CD14-positive monocyte (primary cell): Measurements from ENCODE around the gene SCAMP5. TPM values are rescaled to one million over a fixed set of nuclear protein-coding genes. Genes with fewer than 3 reads are reported as not detected.

Source experiments
- DNase-seq, 3 donors: peaks; one replicate each; pipeline ENCODE4 v3.0.0-alpha.2; 2011 to 2022
- H2AFZ ChIP-seq: 2 replicates; pipeline ENCODE4 v1.6.0; 2012; ENCODE audit warnings: mild to moderate bottlenecking, low read depth, low read length, inconsistent platforms; ENCODE audit not compliant: insufficient read depth, poor library complexity, severe bottlenecking
- H3K27ac ChIP-seq, 2 donors: 1 replicate in 1 of 2; 2 replicates in 1 of 2; pipeline ENCODE4 v1.5.1; 2012 to 2013; ENCODE audit warnings: low read length in 2 of 2, control low read depth in 1 of 2, inconsistent platforms in 1 of 2, low read depth in 1 of 2, mild to moderate bottlenecking in 1 of 2
- H3K27me3 ChIP-seq, 2 donors: one replicate each; pipeline versions ENCODE4 v1.6.0 to v1.6.1; 2011 to 2013; ENCODE audit warnings: low read length in 2 of 2; ENCODE audit not compliant: control insufficient read depth in 2 of 2, insufficient read depth in 2 of 2
- H3K36me3 ChIP-seq, 2 donors: replicated peaks in 1 of 2; 1 replicate in 1 of 2; 2 replicates in 1 of 2; pipeline versions ENCODE4 v1.5.1 to v1.6.1; 2012 to 2013; ENCODE audit warnings: low read length in 2 of 2, control low read depth in 1 of 2, inconsistent platforms in 1 of 2, mild to moderate bottlenecking in 1 of 2; ENCODE audit not compliant: insufficient read depth in 2 of 2, control insufficient read depth in 1 of 2
- H3K4me1 ChIP-seq, 2 donors: 1 replicate in 1 of 2; 2 replicates in 1 of 2; pipeline versions ENCODE4 v1.5.1 to v1.6.1; 2012 to 2013; ENCODE audit warnings: low read length in 2 of 2, control low read depth in 1 of 2, inconsistent platforms in 1 of 2, mild to moderate bottlenecking in 1 of 2, moderate library complexity in 1 of 2; ENCODE audit not compliant: insufficient read depth in 2 of 2, control insufficient read depth in 1 of 2
- H3K4me2 ChIP-seq: replicated peaks from 2 replicates; pipeline ENCODE3; 2012; ENCODE audit warnings: low read length, moderate library complexity, mild to moderate bottlenecking; ENCODE audit not compliant: poor library complexity, severe bottlenecking; ENCODE audit errors: extremely low read depth
- H3K4me3 ChIP-seq, 3 experiments: fragments of 200-600 bp in 1 of 3; sonication (generic) in 1 of 3; replicated peaks in 1 of 3; 1 replicate in 2 of 3; 2 replicates in 1 of 3; pipeline ENCODE4 v1.5.1; 2011 to 2013; ENCODE audit warnings: low read length in 3 of 3, mild to moderate bottlenecking in 3 of 3, control low read depth in 2 of 3, low read depth in 2 of 3, inconsistent platforms in 1 of 3, moderate library complexity in 1 of 3
- H3K79me2 ChIP-seq: 2 replicates; pipeline ENCODE4 v1.6.0; 2012; ENCODE audit warnings: mild to moderate bottlenecking, control low read depth, inconsistent platforms, low read length, moderate library complexity; ENCODE audit not compliant: insufficient read depth
- H3K9ac ChIP-seq: 2 replicates; pipeline ENCODE4 v1.6.0; 2017; ENCODE audit warnings: low read length, mild to moderate bottlenecking; ENCODE audit not compliant: insufficient read depth, poor library complexity, severe bottlenecking
- H3K9me3 ChIP-seq, 2 donors: replicated peaks in 1 of 2; 1 replicate in 1 of 2; 2 replicates in 1 of 2; pipeline versions ENCODE4 v1.5.1 to v1.6.1; 2012 to 2013; ENCODE audit warnings: low read length in 2 of 2, control low read depth in 1 of 2; ENCODE audit not compliant: control insufficient read depth in 1 of 2, insufficient read depth in 1 of 2
- H4K20me1 ChIP-seq: 2 replicates; pipeline ENCODE4 v1.6.0; 2012; ENCODE audit warnings: mild to moderate bottlenecking, low read length, control low read depth, moderate library complexity; ENCODE audit not compliant: insufficient read depth
- H3K27ac Mint-ChIP-seq, 7 donors: one replicate each; pipeline ENCODE4 v1.8.0; 2020; ENCODE audit warnings: mild to moderate bottlenecking in 7 of 7, mixed read lengths in 7 of 7, moderate library complexity in 6 of 7, inconsistent platforms in 2 of 7
- H3K27me3 Mint-ChIP-seq, 3 donors: one replicate each; pipeline ENCODE4 v1.8.0; 2021 to 2022; ENCODE audit warnings: low read depth in 3 of 3, mild to moderate bottlenecking in 3 of 3, mixed read lengths in 3 of 3, moderate library complexity in 3 of 3, inconsistent platforms in 1 of 3
- H3K36me3 Mint-ChIP-seq, 2 donors: one replicate each; pipeline ENCODE4 v1.8.0; 2020; ENCODE audit warnings: mixed read lengths in 2 of 2, inconsistent platforms in 1 of 2, mild to moderate bottlenecking in 1 of 2
- H3K4me1 Mint-ChIP-seq: one replicate; pipeline ENCODE4 v1.8.0; 2020; ENCODE audit warnings: mild to moderate bottlenecking, mixed read lengths
- H3K4me3 Mint-ChIP-seq, 2 donors: one replicate each; pipeline ENCODE4 v1.8.0; 2020; ENCODE audit warnings: mild to moderate bottlenecking in 2 of 2, mixed read lengths in 2 of 2, moderate library complexity in 1 of 2
- H3K9me3 Mint-ChIP-seq, 7 donors: one replicate each; pipeline ENCODE4 v1.8.0; 2020 to 2022; ENCODE audit warnings: mixed read lengths in 7 of 7, mild to moderate bottlenecking in 6 of 7, moderate library complexity in 6 of 7, inconsistent platforms in 2 of 7
- WGBS: methylation state at CpG from one replicate; pipeline ENCODE4 v1.1.5; 2013; ENCODE audit warnings: missing lambda C conversion rate; ENCODE audit not compliant: insufficient coverage; 5-methylcytosine and 5-hydroxymethylcytosine counted together
- intact Hi-C, 2 donors: fragments of 100-400 bp; cut with micrococcal nuclease; formaldehyde crosslinking; loops; one replicate each; pipeline versions ENCODE4 v1.15.0 to v1.15.1; 2023
- polyA plus RNA-seq, 3 donors: library from polyadenylated mRNA; depleted of rRNA in 1 of 3; unstranded in 2 of 3; stranded (reverse) in 1 of 3; fragments of 300-500 nt in 2 of 3; fragments of >200 nt in 1 of 3; fragmentation: Illumina TruSeq in 2 of 3; gene quantifications; 1 replicate in 2 of 3; 2 replicates in 1 of 3; pipeline ENCODE4 v1.2.3, GENCODE V29; 2012 to 2021
- TF ChIP-seq, protein P1 (sequence below): fragments of 200-600 bp; IDR thresholded peaks from one replicate; pipeline ENCODE4 v1.8.0; 2022; ENCODE audit warnings: antibody characterized with exemption, mild to moderate bottlenecking

The SCAMP5 gene
- polyA plus RNA-seq, 3 donors, result 0.08 to 0.32 TPM; not detected in 1

DNA sequence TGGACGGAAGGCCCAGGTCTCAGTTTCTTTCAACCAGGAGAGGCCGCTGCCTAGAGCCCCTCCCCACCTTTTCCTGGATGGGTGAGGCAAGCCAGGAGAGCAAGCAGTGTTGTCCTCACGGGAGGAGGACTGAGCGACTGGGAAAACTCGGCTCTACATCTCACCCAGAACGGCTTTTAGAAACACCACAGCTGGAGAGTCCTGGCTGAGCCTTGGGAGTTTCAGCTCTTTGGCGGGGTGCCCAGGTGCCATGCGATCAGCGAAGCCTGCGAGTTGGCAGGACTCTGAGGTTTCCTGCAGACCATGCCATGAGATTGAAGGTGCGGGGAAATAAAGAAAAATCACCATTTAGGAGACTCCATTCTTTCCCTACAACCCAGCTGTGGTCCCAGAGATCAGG lies 54.0 kb downstream of the SCAMP5 start:
- no peak overlapping the region for H3K4me3 ChIP-seq
- H3K27ac Mint-ChIP-seq, result peak overlapping the region in 3 of 7 donors; percentile 15 to 72 (median 48)
- intact Hi-C loops, result no loop called here
- no peaks in the 10 kb centered on the region for H3K27me3 ChIP-seq
- peaks cover 59 to 66% of the 10 kb centered on the region in 2 donors for H3K4me1 ChIP-seq
- no peak overlapping the region for H3K4me2 ChIP-seq
- H2AFZ ChIP-seq, result no peak overlapping the region
- no peaks in the 10 kb centered on the region for H3K9me3 ChIP-seq
- H3K4me1 Mint-ChIP-seq, result peaks cover 63% of the 10 kb centered on the region
- H3K27ac ChIP-seq, result no peak overlapping the region
- H4K20me1 ChIP-seq, result no peaks in the 10 kb centered on the region
- H3K4me3 Mint-ChIP-seq, result peak overlapping the region in 1 of 2 donors; percentile 12
- H3K79me2 ChIP-seq, result peaks cover 17% of the 10 kb centered on the region
- no peak overlapping the region for H3K9ac ChIP-seq
- H3K9me3 Mint-ChIP-seq, result peaks cover 0 to 2% (median 0%) of the 10 kb centered on the region in 7 donors
- 57% methylated on average over 2 of the region's 11 CpGs for WGBS
- no peak for DNase-seq
- peaks cover 44 to 46% of the 10 kb centered on the region in 2 donors for H3K36me3 Mint-ChIP-seq
- H3K27me3 Mint-ChIP-seq, result peaks cover 0 to 6% (median 0%) of the 10 kb centered on the region in 3 donors
- H3K36me3 ChIP-seq, result peaks cover 8 to 25% of the 10 kb centered on the region in 2 donors
- TF ChIP-seq, protein P1, sequence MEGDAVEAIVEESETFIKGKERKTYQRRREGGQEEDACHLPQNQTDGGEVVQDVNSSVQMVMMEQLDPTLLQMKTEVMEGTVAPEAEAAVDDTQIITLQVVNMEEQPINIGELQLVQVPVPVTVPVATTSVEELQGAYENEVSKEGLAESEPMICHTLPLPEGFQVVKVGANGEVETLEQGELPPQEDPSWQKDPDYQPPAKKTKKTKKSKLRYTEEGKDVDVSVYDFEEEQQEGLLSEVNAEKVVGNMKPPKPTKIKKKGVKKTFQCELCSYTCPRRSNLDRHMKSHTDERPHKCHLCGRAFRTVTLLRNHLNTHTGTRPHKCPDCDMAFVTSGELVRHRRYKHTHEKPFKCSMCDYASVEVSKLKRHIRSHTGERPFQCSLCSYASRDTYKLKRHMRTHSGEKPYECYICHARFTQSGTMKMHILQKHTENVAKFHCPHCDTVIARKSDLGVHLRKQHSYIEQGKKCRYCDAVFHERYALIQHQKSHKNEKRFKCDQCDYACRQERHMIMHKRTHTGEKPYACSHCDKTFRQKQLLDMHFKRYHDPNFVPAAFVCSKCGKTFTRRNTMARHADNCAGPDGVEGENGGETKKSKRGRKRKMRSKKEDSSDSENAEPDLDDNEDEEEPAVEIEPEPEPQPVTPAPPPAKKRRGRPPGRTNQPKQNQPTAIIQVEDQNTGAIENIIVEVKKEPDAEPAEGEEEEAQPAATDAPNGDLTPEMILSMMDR, result no peak

DNA sequence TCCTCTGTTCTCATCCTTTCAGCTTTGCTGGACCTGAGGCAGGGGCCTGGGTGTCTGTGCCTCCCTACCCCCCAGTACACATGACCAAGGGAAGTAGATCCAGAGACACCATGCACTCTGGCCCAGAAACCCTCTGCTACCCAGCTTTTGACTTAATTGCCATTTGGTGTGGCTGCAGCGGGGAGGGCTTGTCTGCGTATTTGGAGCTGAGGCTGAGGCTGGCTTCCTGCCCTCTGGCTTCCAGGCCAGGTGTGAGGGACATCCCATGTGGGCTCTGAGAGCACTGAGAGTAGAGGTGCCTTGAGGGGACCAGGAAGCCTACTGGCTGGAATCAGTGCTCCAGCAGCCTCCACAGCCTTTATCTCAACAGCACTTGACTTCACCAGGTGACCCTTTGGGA lies 54.9 kb downstream of the SCAMP5 start:
- peaks cover 36 to 38% of the 10 kb centered on the region in 2 donors for H3K36me3 Mint-ChIP-seq
- TF ChIP-seq, protein P1, result no peak
- Histone ChIP-seq H3K9ac (no peak overlapping the region), H3K4me2 (no peak overlapping the region), H3K27me3 (no peaks in the 10 kb centered on the region), H2AFZ (no peak overlapping the region), H3K9me3 (no peaks in the 10 kb centered on the region), H3K27ac (no peak overlapping the region), H3K4me3 (no peak overlapping the region), H3K4me1 (peaks cover 52 to 61% of the 10 kb centered on the region in 2 donors), H3K36me3 (peaks cover 8 to 21% of the 10 kb centered on the region in 2 donors), H4K20me1 (no peaks in the 10 kb centered on the region), H3K79me2 (peaks cover 8% of the 10 kb centered on the region)
- intact Hi-C loops, result no loop called here
- WGBS, result 100% methylated on average over 1 of the region's 2 CpGs
- peak overlapping the region in 1 of 7 donors; percentile 80 for H3K27ac Mint-ChIP-seq
- H3K4me1 Mint-ChIP-seq, result peaks cover 59% of the 10 kb centered on the region
- peaks cover 0 to 4% (median 2%) of the 10 kb centered on the region in 3 donors for H3K27me3 Mint-ChIP-seq
- DNase-seq, result no peak
- peaks cover 0 to 2% (median 0%) of the 10 kb centered on the region in 7 donors for H3K9me3 Mint-ChIP-seq
- no peak overlapping the region for H3K4me3 Mint-ChIP-seq
